PC-9 (cell line): ENCODE measurements around the gene PAK3. TPM values are rescaled to one million over a fixed set of nuclear protein-coding genes. Genes with fewer than 3 reads are reported as not detected.

Experiments
- BruUV-seq: library from RNA; stranded (reverse); fragments of 400-500 nt; replicated peaks from 2 replicates; lab custom pipeline; 2021; lab: Mats Ljungman, UMichigan
- CTCF ChIA-PET: fragments of 300-600 bp; sonication (Branson Sonifier 250); formaldehyde crosslinking; loops from one replicate; lab custom pipeline; 2022; ENCODE audit warnings: antibody characterized with exemption; lab: Charles Lee
- POLR2A ChIA-PET: fragments of 300-600 bp; sonication (Branson Sonifier 250); formaldehyde crosslinking; loops from one replicate; lab custom pipeline; 2022; ENCODE audit warnings: antibody characterized with exemption; ENCODE audit not compliant: unreplicated experiment; lab: Charles Lee
- DNase-seq, 2 experiments: peaks; one replicate each; pipeline versions ENCODE4 v3.0.0 to v3.0.0-alpha.2; 2015 to 2022; ENCODE audit warnings: mixed read lengths in 1 of 2
- H2AFZ ChIP-seq: fragments of 200-600 bp; sonication (generic); 2 replicates; pipeline ENCODE4 v1.8.1; 2017; ENCODE audit warnings: antibody characterized with exemption
- H3F3A ChIP-seq: fragments of 200-600 bp; sonication (generic); 2 replicates; pipeline ENCODE4 v1.8.1; 2017; ENCODE audit warnings: antibody characterized with exemption, mild to moderate bottlenecking, low read depth; ENCODE audit not compliant: insufficient read depth
- H3K27ac ChIP-seq: fragments of 200-600 bp; sonication (generic); 2 replicates; pipeline ENCODE4 v1.6.1; 2016; ENCODE audit warnings: mixed run types
- H3K27me3 ChIP-seq: fragments of 200-600 bp; sonication (generic); 2 replicates; pipeline ENCODE4 v1.6.1; 2016; ENCODE audit warnings: low read depth, mixed run types; ENCODE audit not compliant: insufficient read depth
- H3K36me3 ChIP-seq: fragments of 200-600 bp; sonication (generic); 2 replicates; pipeline ENCODE4 v1.6.1; 2016; ENCODE audit warnings: low read depth, mixed run types
- H3K4me1 ChIP-seq: fragments of 200-600 bp; sonication (generic); replicated peaks from 2 replicates; pipeline ENCODE4 v1.6.1; 2016; ENCODE audit warnings: mixed run types; ENCODE audit not compliant: insufficient read depth
- H3K4me2 ChIP-seq: fragments of 200-600 bp; sonication (generic); 2 replicates; pipeline ENCODE4 v1.6.1; 2017; ENCODE audit warnings: mixed run types
- H3K4me3 ChIP-seq: fragments of 200-600 bp; sonication (generic); 2 replicates; pipeline ENCODE4 v1.6.1; 2016; ENCODE audit warnings: mixed run types
- H3K79me2 ChIP-seq: fragments of 200-600 bp; sonication (generic); 2 replicates; pipeline ENCODE4 v1.6.1; 2017; ENCODE audit warnings: low read depth, mixed run types
- H3K9me2 ChIP-seq: fragments of 200-600 bp; sonication (generic); 2 replicates; pipeline ENCODE4 v1.8.1; 2017; ENCODE audit warnings: mild to moderate bottlenecking; ENCODE audit not compliant: insufficient read depth
- H3K9me3 ChIP-seq: fragments of 200-600 bp; sonication (generic); 2 replicates; pipeline ENCODE4 v1.8.1; 2016; ENCODE audit warnings: low read depth; ENCODE audit not compliant: insufficient read depth
- H4K20me1 ChIP-seq: fragments of 200-600 bp; sonication (generic); 2 replicates; pipeline ENCODE4 v1.8.1; 2017; ENCODE audit not compliant: insufficient read depth
- CTCF ChIP-seq: fragments of 200-600 bp; sonication (generic); conservative IDR thresholded peaks from 2 replicates; pipeline ENCODE4 v1.6.1; 2017; ENCODE audit warnings: mixed run types, antibody characterized with exemption, mild to moderate bottlenecking, moderate library complexity
- EZH2 ChIP-seq: fragments of 200-600 bp; sonication (generic); IDR thresholded peaks from 2 replicates; pipeline ENCODE4 v1.8.0; 2017; ENCODE audit warnings: antibody characterized with exemption, low read depth
- intact Hi-C: fragments of 100-400 bp; cut with micrococcal nuclease; formaldehyde crosslinking; loops from one replicate; pipeline ENCODE4 v1.10.0; 2022; ENCODE audit not compliant: unreplicated experiment
- total RNA-seq: library from RNA; stranded (reverse); gene quantifications from 2 replicates; pipeline ENCODE4 v1.2.3, GENCODE V29; 2021

The PAK3 gene
- total RNA-seq, 1 experiment from 2014 or later, result not detected

GRCh38 chrX:111265486-111265885 is 169.5 kb downstream of the PAK3 start:
- Histone ChIP-seq H3K79me2 (no peaks in the 10 kb centered on the region), H3K27me3 (0 out of 2 replicates have a peak, but pooled peaks cover 9% of the 10 kb centered on the region), H4K20me1 (no peaks in the 10 kb centered on the region), H3K36me3 (no peaks in the 10 kb centered on the region), H3K9me2 (no peaks in the 10 kb centered on the region), H2AFZ (no peak overlapping the region), H3K4me2 (no peak overlapping the region), H3K4me1 (no peaks in the 10 kb centered on the region), H3K27ac (no peak overlapping the region), H3F3A (no peaks in the 10 kb centered on the region), H3K9me3 (no peaks in the 10 kb centered on the region), H3K4me3 (no peak overlapping the region)
- POLR2A ChIA-PET, result no interaction called here
- intact Hi-C loops, result no loop called here
- CTCF ChIA-PET, result no interaction called here
- no peak for DNase-seq
- TF ChIP-seq CTCF, result no peak
- no peak for TF ChIP-seq EZH2
- no TSS peak for BruUV-seq

GRCh38 chrX:111268506-111268905 is 172.5 kb downstream of the PAK3 start:
- intact Hi-C loops, result no loop called here
- no peaks in the 10 kb centered on the region for H3K9me3 ChIP-seq
- 0 out of 2 replicates have a peak, but pooled peaks cover 9% of the 10 kb centered on the region for H3K27me3 ChIP-seq
- no peaks in the 10 kb centered on the region for H3K9me2 ChIP-seq
- no peaks in the 10 kb centered on the region for H3K79me2 ChIP-seq
- no peak overlapping the region for H3K27ac ChIP-seq
- H3K4me1 ChIP-seq, result no peaks in the 10 kb centered on the region
- no peak overlapping the region for H2AFZ ChIP-seq
- TF ChIP-seq CTCF (no peak), EZH2 (no peak)
- POLR2A ChIA-PET, result no interaction called here
- BruUV-seq, result no TSS peak
- no peak overlapping the region for H3K4me2 ChIP-seq
- H3F3A ChIP-seq, result no peaks in the 10 kb centered on the region
- CTCF ChIA-PET, result no interaction called here
- H3K36me3 ChIP-seq, result no peaks in the 10 kb centered on the region
- H3K4me3 ChIP-seq, result no peak overlapping the region
- no peaks in the 10 kb centered on the region for H4K20me1 ChIP-seq
- no peak for DNase-seq

GRCh38 chrX:111270339-111270738 is 174.3 kb downstream of the PAK3 start, which contains the start of gene CAPN6:
CAPN6 (minus strand) TSS chrX:111270483; CDS start chrX:111263936, 6,547 bp downstream.
- no peak within 1 kb of the TSS for H3K4me3 ChIP-seq
- CTCF ChIA-PET, result no interaction called here
- H3K79me2 ChIP-seq, result no peaks in the 10 kb centered on the region
- H3K4me2 ChIP-seq, result no peak within 1 kb of the TSS
- H3K36me3 ChIP-seq, result no peaks in the 10 kb centered on the region
- no peaks in the 10 kb centered on the region for H3K4me1 ChIP-seq
- POLR2A ChIA-PET, result no interaction called here
- H3K27ac ChIP-seq, result no peak within 1 kb of the TSS
- H3K9me3 ChIP-seq, result no peaks in the 10 kb centered on the region
- no peak for TF ChIP-seq EZH2
- no peak for TF ChIP-seq CTCF
- no peak for DNase-seq
- no peak within 1 kb of the TSS for H2AFZ ChIP-seq
- intact Hi-C loops, result no loop called here
- 0 out of 2 replicates have a peak, but pooled peaks cover 9% of the 10 kb centered on the region for H3K27me3 ChIP-seq
- H4K20me1 ChIP-seq, result no peaks in the 10 kb centered on the region
- H3K9me2 ChIP-seq, result no peaks in the 10 kb centered on the region
- H3F3A ChIP-seq, result no peaks in the 10 kb centered on the region
- no TSS peak for BruUV-seq

Other genes starting within 250 kb of the PAK3 start
- not detected in 2 replicates for gene CAPN6, start 174.3 kb downstream of the PAK3 start, total RNA-seq